Loucy (cell line): ENCODE results near the gene FAM8A1.

Source experiments
- CTCF ChIP-seq: fragments of 200-600 bp; sonication (generic); conservative IDR thresholded peaks from 2 replicates; pipeline ENCODE4 v1.5.1; 2014; ENCODE audit warnings: mild to moderate bottlenecking, antibody characterized with exemption, low read length
- EZH2phosphoT487 ChIP-seq: fragments of 200-600 bp; IDR thresholded peaks from 2 replicates; pipeline ENCODE4 v1.6.1; 2018; ENCODE audit warnings: antibody characterized with exemption, mild to moderate bottlenecking, moderate library complexity, borderline replicate concordance

GRCh38 chr6:17584241-17584803 is 15.8 kb upstream of the FAM8A1 start:
- peak; percentile 94 for TF ChIP-seq CTCF
- TF ChIP-seq EZH2phosphoT487, result no peak
